ENCODE measurements around the gene SUSD1. TPM values are rescaled to one million over a fixed set of nuclear protein-coding genes. Genes with fewer than 3 reads are reported as not detected.

SUSD1 gene
- total RNA-seq, 1 donor from 2014 or later: 33.8 TPM

DNA sequence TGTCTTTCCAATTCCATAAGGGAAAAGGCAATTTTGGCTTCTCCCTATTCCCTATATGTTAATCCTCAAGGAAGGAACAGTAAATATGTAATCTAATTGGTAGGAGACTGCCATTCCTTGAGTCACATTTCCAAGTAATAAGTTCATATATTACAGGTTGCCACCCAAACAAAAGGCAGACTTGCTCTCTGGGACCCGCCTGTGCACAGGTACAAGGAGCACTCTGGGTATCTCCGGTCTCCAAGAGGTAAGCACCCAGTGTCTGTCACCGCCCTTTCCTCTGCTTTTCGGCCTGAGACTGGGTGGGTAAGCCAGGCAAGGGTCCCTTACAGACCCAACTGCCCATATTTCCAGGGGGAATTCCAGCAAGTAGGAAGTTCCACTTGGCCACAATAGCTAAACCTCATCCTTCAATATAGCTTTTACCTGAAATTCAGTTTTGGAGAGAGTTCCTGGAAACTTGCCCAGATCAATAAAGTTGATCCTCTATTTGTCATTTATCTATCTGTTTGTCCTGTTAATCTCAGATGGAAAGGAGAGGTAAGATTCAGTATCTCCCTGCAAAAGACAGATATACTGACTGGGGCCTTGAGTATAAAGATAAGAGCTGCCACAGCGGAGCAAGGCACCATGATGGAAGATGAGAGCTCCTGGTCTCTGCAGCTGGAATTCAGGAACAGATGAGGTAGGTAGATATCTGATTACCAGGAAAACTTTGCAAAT, 81.8 kb downstream of the SUSD1 start:
- no peak for TF ChIP-seq CTCF (IDR thresholded peaks at IDR 0.05; ENCODE audit: insufficient read depth, low read length, poor library complexity, severe bottlenecking)
- no peak overlapping the region for H3K4me3 ChIP-seq (ENCODE audit: low read depth, low read length)
- no peaks in the 10 kb centered on the region for H3K27me3 ChIP-seq (ENCODE audit: control insufficient read depth, insufficient read depth, low read length)

DNA sequence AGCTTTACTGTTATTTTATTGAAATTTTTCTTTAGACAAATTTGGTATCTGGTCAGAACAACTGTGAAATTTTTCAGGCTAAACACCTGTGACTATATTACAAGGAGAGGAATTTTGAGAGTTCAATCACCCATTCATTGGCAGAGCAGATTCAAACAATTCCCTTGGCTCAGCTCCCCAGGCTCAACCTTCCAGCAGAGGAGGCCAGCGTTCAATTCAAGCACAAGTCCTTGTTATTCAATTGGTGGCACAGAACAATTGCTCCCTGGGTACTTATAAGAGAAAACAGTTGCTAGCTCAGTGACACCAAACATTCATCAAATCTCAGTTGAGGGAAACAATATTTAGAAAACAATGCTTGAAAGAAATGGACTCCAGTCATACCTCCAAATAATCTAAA, 83.3 kb downstream of the SUSD1 start:
- Histone ChIP-seq H3K36me3 (ENCODE audit: control insufficient read depth, insufficient read depth, low read length) (no peaks in the 10 kb centered on the region), H3K4me3 (ENCODE audit: low read depth, low read length) (no peak overlapping the region), H3K27me3 (ENCODE audit: control insufficient read depth, insufficient read depth, low read length) (no peaks in the 10 kb centered on the region)
- DNase-seq (ENCODE audit: low read depth): no peak
- peak; percentile 53 for TF ChIP-seq CTCF (IDR thresholded peaks at IDR 0.05; ENCODE audit: insufficient read depth, low read length, poor library complexity, severe bottlenecking)

More for the DNA sequence above, 81.8 kb downstream of the SUSD1 start:
- no peaks in the 10 kb centered on the region for H3K36me3 ChIP-seq (ENCODE audit: control insufficient read depth, insufficient read depth, low read length)
- DNase-seq (ENCODE audit: low read depth): no peak

DNA sequence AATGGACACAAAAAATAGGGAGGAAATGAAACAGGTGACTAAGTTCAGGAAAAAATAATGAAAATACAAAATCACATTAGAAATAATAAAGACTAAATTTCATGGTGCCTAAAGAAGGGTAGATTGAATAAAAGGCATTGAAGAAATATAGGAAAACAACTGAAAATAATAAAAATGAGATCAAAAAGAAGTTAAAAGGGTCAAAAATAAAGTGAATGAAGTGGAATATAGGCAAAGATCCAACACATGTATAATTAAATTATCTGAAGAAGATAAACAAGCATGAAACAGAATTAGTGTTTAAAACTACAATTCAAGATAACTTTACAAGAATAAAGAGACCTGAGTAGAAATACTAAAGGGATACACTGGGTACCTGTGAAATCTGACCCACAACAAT, 87.6 kb downstream of the SUSD1 start:
- no peak for TF ChIP-seq CTCF (IDR thresholded peaks at IDR 0.05; ENCODE audit: insufficient read depth, low read length, poor library complexity, severe bottlenecking)
- H3K27me3 ChIP-seq (ENCODE audit: control insufficient read depth, insufficient read depth, low read length): no peaks in the 10 kb centered on the region
- no peak for DNase-seq (ENCODE audit: low read depth)
- H3K4me3 ChIP-seq (ENCODE audit: low read depth, low read length): no peak overlapping the region
- no peaks in the 10 kb centered on the region for H3K36me3 ChIP-seq (ENCODE audit: control insufficient read depth, insufficient read depth, low read length)

GRCh38 chr9:112086627-112087026, 88.5 kb downstream of the SUSD1 start:
- no peak for DNase-seq (ENCODE audit: low read depth)
- Histone ChIP-seq H3K27me3 (ENCODE audit: control insufficient read depth, insufficient read depth, low read length) (no peaks in the 10 kb centered on the region), H3K36me3 (ENCODE audit: control insufficient read depth, insufficient read depth, low read length) (no peaks in the 10 kb centered on the region), H3K4me3 (ENCODE audit: low read depth, low read length) (no peak overlapping the region)
- TF ChIP-seq CTCF (IDR thresholded peaks at IDR 0.05; ENCODE audit: insufficient read depth, low read length, poor library complexity, severe bottlenecking): peak; percentile 41

GRCh38 chr9:112084907-112085306, 90.2 kb downstream of the SUSD1 start:
- no peaks in the 10 kb centered on the region for H3K27me3 ChIP-seq (ENCODE audit: control insufficient read depth, insufficient read depth, low read length)
- no peak for TF ChIP-seq CTCF (IDR thresholded peaks at IDR 0.05; ENCODE audit: insufficient read depth, low read length, poor library complexity, severe bottlenecking)
- H3K4me3 ChIP-seq (ENCODE audit: low read depth, low read length): no peak overlapping the region
- no peak for DNase-seq (ENCODE audit: low read depth)
- H3K36me3 ChIP-seq (ENCODE audit: control insufficient read depth, insufficient read depth, low read length): no peaks in the 10 kb centered on the region

DNA sequence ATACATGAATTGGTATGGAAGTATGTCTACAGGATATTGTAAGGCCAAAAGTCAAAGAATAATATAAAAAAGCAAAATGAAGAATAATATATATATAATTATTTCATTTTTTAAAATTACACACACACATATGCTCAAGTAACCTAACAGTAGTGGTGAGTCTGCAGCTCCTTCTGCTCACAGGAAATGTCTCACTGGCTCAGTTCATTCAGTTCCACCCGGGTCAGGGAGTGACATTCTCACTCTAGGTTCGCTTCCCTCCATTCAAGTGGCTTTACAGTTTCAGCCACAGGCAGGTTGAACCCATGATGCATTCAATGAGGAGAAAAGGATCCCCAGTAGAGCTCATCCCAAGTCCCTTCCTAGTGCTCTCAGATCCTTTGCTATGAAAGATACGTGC, 90.8 kb downstream of the SUSD1 start:
- no peak for DNase-seq (ENCODE audit: low read depth)
- Histone ChIP-seq H3K27me3 (ENCODE audit: control insufficient read depth, insufficient read depth, low read length) (no peaks in the 10 kb centered on the region), H3K36me3 (ENCODE audit: control insufficient read depth, insufficient read depth, low read length) (no peaks in the 10 kb centered on the region), H3K4me3 (ENCODE audit: low read depth, low read length) (no peak overlapping the region)
- TF ChIP-seq CTCF (IDR thresholded peaks at IDR 0.05; ENCODE audit: insufficient read depth, low read length, poor library complexity, severe bottlenecking): no peak
